Urinary bladder (tissue), 4 donors: Measurements from ENCODE around the gene JPH4. TPM values are rescaled to one million over a fixed set of nuclear protein-coding genes. Genes with fewer than 3 reads are reported as not detected.
"Not testable (repeated sequence)": the region's sequence is repeated elsewhere in the genome, so short reads cannot be mapped to it uniquely, and the experiment has no call there.

Source experiments
- DNase-seq: peaks from one replicate; pipeline ENCODE4 v3.0.0-alpha.2; 2015; ENCODE audit errors: extremely low spot score
- H3K27ac ChIP-seq: one replicate; pipeline ENCODE4 v1.5.1; 2013; ENCODE audit warnings: low read depth, mild to moderate bottlenecking, moderate library complexity
- H3K36me3 ChIP-seq: one replicate; pipeline ENCODE4 v1.6.1; 2013; ENCODE audit warnings: mild to moderate bottlenecking, moderate library complexity; ENCODE audit not compliant: insufficient read depth
- H3K4me1 ChIP-seq: one replicate; pipeline ENCODE4 v1.6.1; 2013; ENCODE audit warnings: mild to moderate bottlenecking, moderate library complexity; ENCODE audit not compliant: insufficient read depth
- H3K4me3 ChIP-seq: one replicate; pipeline ENCODE4 v1.5.1; 2013; ENCODE audit warnings: low read depth, low read length
- WGBS: extraction: QIAGEN DNeasy Blood & Tissue Kit; methylation state at CpG from one replicate; pipeline ENCODE4 v1.1.7; 2013; 5-methylcytosine and 5-hydroxymethylcytosine counted together
- polyA plus RNA-seq: library from polyadenylated mRNA; stranded (reverse); fragments of 200-250 nt; gene quantifications from one replicate; pipeline ENCODE4 v1.2.3, GENCODE V29; 2013
- total RNA-seq: library from RNA; depleted of rRNA; stranded (reverse); fragments of >200 nt; gene quantifications from one replicate; pipeline ENCODE4 v1.2.3, GENCODE V29; 2014
- donor health status: healthy with polysubstance abuse.
- donor health status: healthy.

The JPH4 gene
- total and polyA plus RNA-seq, 2 donors: 2.5 to 2.7 TPM

- H3K4me3 ChIP-seq: no peak overlapping the region
- no peaks in the 10 kb centered on the region for H3K4me1 ChIP-seq
- H3K27ac ChIP-seq: no peak overlapping the region
- no peaks in the 10 kb centered on the region for H3K36me3 ChIP-seq
- DNase-seq: no peak
- 84% methylated on average over 12 of the region's 12 CpGs for WGBS
Observed at GRCh38 chr14:23602181-23603095, 23.8 kb upstream of the JPH4 start.

GRCh38 chr14:23601845-23602180, 23.2 kb upstream of the JPH4 start:
- no peak for DNase-seq
- no peak overlapping the region for H3K27ac ChIP-seq
- WGBS: 62% methylated on average over 1 of the region's 1 CpG
- no peaks in the 10 kb centered on the region for H3K36me3 ChIP-seq
- no peak overlapping the region for H3K4me3 ChIP-seq
- H3K4me1 ChIP-seq: no peaks in the 10 kb centered on the region

- Histone ChIP-seq H3K36me3 (no peaks in the 10 kb centered on the region), H3K4me1 (no peaks in the 10 kb centered on the region), H3K27ac (no peak overlapping the region), H3K4me3 (no peak overlapping the region)
- DNase-seq: no peak
Observed at GRCh38 chr14:23601424-23601823, 22.8 kb upstream of the JPH4 start.

- no peak overlapping the region for H3K4me3 ChIP-seq
- H3K27ac ChIP-seq: no peak overlapping the region
- 95% methylated on average over 1 of the region's 1 CpG for WGBS
- H3K4me1 ChIP-seq: no peaks in the 10 kb centered on the region
- no peak for DNase-seq
- H3K36me3 ChIP-seq: no peaks in the 10 kb centered on the region
Observed at GRCh38 chr14:23600806-23601205, 22.2 kb upstream of the JPH4 start.

GRCh38 chr14:23600322-23600707, 21.7 kb upstream of the JPH4 start:
- 89% methylated on average over 2 of the region's 2 CpGs for WGBS
- no peak for DNase-seq
- no peaks in the 10 kb centered on the region for H3K36me3 ChIP-seq

GRCh38 chr14:23594191-23594590, 15.6 kb upstream of the JPH4 start:
- not testable (repeated sequence) for DNase-seq, H3K27ac ChIP-seq, H3K4me3 ChIP-seq, H3K4me1 ChIP-seq, H3K36me3 ChIP-seq
- WGBS: 90% methylated on average over 3 of the region's 3 CpGs

More at GRCh38 chr14:23600322-23600707, 21.7 kb upstream of the JPH4 start:
- Histone ChIP-seq H3K4me1 (no peaks in the 10 kb centered on the region), H3K27ac (no peak overlapping the region), H3K4me3 (no peak overlapping the region)

GRCh38 chr14:23590198-23590597, 11.6 kb upstream of the JPH4 start:
- H3K4me3 ChIP-seq: no peak overlapping the region
- no peaks in the 10 kb centered on the region for H3K4me1 ChIP-seq
- H3K36me3 ChIP-seq: no peaks in the 10 kb centered on the region
- DNase-seq: no peak
- H3K27ac ChIP-seq: no peak overlapping the region
- 86% methylated on average over 4 of the region's 4 CpGs for WGBS

GRCh38 chr14:23589606-23590005, 11.0 kb upstream of the JPH4 start:
- WGBS: 89% methylated on average over 2 of the region's 2 CpGs
- H3K27ac ChIP-seq: no peak overlapping the region
- no peak for DNase-seq

GRCh38 chr14:23588884-23589598, 10.5 kb upstream of the JPH4 start:
- Histone ChIP-seq H3K4me3 (no peak overlapping the region), H3K4me1 (no peaks in the 10 kb centered on the region), H3K27ac (no peak overlapping the region), H3K36me3 (no peaks in the 10 kb centered on the region)
- WGBS: 15% methylated on average over 5 of the region's 5 CpGs
- DNase-seq: peak; percentile 88

More at GRCh38 chr14:23589606-23590005, 11.0 kb upstream of the JPH4 start:
- no peaks in the 10 kb centered on the region for H3K4me1 ChIP-seq
- no peaks in the 10 kb centered on the region for H3K36me3 ChIP-seq
- H3K4me3 ChIP-seq: no peak overlapping the region

GRCh38 chr14:23584527-23585203, 6.1 kb upstream of the JPH4 start:
- not testable (repeated sequence) for H3K36me3 ChIP-seq, H3K4me3 ChIP-seq, DNase-seq, H3K4me1 ChIP-seq, H3K27ac ChIP-seq
- 91% methylated on average over 25 of the region's 26 CpGs for WGBS

- not testable (repeated sequence) for H3K27ac ChIP-seq, H3K4me1 ChIP-seq, H3K4me3 ChIP-seq, H3K36me3 ChIP-seq, DNase-seq
- WGBS: 74% methylated on average over 25 of the region's 25 CpGs
Observed at GRCh38 chr14:23583761-23584526, 5.4 kb upstream of the JPH4 start.

- no peak overlapping the region for H3K27ac ChIP-seq
- no peaks in the 10 kb centered on the region for H3K4me1 ChIP-seq
- H3K4me3 ChIP-seq: no peak overlapping the region
- DNase-seq: no peak
- WGBS: 82% methylated on average over 3 of the region's 3 CpGs
- no peaks in the 10 kb centered on the region for H3K36me3 ChIP-seq
Observed at GRCh38 chr14:23582906-23583760, 4.5 kb upstream of the JPH4 start.
